Inferior parietal cortex (tissue), 1 donor: Measurements from ENCODE around the gene ADAMTS10.
"Not testable (repeated sequence)": the region's sequence is repeated elsewhere in the genome, so short reads cannot be mapped to it uniquely, and the experiment has no call there.

ENCODE experiments used
- DNase-seq: peaks from one replicate; pipeline ENCODE4 v3.0.0-alpha.2; 2016; ENCODE audit errors: extremely low spot score

The ADAMTS10 gene

GRCh38 chr19:8561075-8561764 lies 49.3 kb downstream of the ADAMTS10 start:
- no peak for DNase-seq

- DNase-seq: no peak
Measured at GRCh38 chr19:8558325-8558724, 52.2 kb downstream of the ADAMTS10 start.

DNA sequence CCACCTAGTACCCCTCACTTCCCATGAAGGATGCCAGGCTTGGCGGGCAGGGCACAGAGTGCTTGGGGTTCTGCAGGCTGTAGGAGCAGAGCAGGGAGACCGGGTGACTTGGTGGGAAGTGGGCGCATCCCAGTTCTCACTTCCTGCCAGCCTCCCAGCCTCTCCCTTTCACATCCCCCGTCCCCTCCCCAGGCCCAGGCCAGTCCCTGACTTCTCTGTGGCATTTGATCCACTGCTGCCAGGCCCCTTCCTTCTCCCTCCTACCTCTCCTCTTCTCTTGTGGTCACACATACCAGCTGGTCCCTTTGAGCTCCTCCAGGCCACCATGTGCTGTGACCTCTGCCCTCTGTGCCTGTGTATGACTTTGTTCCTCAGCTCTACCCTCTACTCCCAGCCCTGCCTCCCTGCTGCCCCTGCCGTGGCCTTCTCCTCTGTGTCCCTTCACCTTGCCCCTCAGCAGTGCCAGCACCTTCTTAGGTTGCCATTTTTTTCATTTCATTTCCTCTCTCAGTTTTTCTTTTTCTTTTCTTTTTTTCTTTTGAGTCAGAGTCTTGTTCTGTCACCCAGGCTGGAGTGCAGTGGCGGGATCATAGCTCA lies 52.8 kb downstream of the ADAMTS10 start:
- no peak for DNase-seq

GRCh38 chr19:8553729-8554128 lies 56.8 kb downstream of the ADAMTS10 start:
- DNase-seq: not testable (repeated sequence)

DNA sequence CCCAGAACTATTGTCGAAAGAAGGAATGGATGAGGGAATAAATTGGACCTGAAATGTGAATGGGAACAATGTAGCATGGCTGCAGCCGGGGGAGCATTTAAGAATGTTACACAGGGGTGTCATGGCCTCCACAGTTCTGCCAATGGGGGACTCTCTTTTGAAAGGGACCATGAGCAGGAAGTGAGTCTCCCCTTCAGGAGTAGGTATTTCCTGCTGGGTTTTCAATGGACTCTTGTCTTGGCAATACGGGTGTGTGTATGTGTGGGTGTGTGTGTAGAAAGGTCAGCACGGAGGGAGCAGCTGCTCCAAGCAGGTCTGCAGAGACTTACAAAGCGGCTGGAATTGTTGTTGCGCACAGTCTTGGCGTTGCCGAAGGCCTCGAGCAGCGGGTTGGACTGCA lies 57.7 kb downstream of the ADAMTS10 start:
- no peak for DNase-seq

DNA sequence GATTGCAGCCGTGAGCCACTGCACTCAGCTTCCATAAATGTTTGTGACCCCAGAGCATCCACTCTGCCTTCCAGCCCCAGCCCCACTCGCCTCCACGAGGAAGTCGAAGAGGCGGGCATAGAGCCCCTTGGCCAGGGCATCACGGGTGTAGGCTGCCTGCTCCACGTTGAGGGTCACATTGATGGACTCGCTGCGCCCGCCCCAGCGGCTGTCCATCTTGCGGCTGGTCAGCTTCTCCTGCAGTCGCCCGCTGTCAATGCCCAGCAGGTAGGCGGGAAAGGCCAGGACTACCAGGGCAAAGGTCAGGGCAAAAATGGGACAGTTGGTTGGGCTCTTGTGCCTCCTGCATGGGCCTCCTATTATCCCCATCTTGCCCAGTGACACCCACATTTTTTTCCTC lies 60.4 kb downstream of the ADAMTS10 start:
- DNase-seq: no peak

- no peak for DNase-seq
Measured at GRCh38 chr19:8545743-8546142, 64.8 kb downstream of the ADAMTS10 start.

DNA sequence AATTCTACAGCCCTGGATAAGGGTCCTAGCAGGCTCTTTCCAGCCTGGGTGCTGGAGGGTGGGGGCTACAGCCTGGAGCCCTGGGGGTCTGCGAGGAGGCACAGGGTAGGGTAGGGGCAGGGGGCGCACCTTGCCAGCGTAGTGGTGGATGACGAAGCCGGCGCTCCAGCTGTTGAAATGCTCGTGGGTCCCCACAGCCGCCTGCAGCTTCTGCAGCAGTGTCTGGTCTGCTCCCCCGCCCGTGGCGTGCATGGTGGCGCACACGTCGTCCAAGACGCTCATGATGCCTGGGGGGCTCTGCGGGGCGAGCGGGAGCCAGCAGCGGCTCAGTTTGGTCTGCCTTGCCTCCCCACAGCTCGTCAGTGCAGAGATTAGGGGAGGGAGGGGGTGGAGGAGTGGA lies 66.3 kb downstream of the ADAMTS10 start:
- no peak for DNase-seq

DNA sequence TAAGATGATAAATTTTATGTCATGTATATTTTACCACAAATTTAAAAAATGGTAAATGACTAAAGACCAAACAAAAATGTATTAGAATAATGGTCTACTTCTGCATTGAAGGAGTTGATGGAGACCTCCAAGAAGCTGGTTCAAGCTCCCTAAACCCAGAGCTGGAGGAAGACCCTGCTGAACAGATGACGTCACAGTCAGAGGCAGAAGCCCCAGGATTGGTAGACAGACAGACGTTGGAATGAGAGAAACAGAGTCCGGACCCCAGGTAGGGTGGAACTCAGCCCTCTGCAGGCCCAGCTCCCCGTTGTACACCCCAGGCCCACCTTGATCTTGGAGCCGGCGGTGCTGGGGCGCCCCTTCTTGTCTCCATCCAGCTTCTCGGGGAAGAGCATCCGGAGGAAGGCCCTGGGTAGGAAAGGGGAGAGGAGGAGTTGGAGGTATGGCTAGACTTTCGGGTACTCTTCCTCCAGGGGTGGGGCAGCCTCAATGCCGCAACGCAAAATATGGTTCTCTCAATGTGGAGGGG lies 70.8 kb downstream of the ADAMTS10 start:
- DNase-seq: no peak

DNA sequence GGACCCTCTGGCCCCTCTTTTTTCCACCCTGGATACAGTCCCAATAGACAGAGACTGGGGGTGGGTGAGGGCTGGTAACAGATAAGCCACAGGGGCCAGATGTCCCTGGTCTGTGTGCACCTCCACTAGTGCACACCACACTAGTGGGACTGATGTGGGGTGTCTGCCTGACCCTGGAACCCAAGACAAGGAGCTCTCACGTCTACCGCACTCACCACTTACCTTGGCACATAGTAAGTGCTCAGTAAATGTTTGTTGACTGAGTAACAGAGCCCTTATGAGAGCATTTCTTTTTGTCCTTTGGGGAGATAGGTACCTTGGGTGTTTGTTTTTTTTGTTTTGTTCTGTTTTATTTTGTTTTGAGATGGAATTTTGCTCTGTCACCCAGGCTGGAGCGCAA lies 73.4 kb downstream of the ADAMTS10 start:
- no peak for DNase-seq

- DNase-seq: no peak
Measured at GRCh38 chr19:8536282-8536681, 74.2 kb downstream of the ADAMTS10 start.

DNA sequence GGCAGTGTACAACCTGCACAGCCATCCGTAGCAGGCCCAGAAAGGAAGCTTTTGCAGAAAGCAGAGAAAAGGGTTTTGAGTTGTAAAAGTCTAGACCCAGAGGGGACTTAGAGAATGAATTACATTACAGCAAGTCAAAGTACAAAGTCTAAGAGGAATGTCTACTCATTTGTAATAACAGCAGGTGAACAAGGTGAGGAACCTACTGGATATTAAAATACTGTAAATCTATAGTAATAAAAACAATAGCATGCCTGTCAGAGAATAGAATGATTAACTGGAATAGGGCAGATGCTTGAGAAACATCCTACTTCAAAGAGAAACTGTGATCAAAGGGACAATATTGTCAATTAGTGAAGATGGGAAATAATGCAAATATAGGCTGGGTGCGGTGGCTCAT lies 78.3 kb downstream of the ADAMTS10 start:
- no peak for DNase-seq

DNA sequence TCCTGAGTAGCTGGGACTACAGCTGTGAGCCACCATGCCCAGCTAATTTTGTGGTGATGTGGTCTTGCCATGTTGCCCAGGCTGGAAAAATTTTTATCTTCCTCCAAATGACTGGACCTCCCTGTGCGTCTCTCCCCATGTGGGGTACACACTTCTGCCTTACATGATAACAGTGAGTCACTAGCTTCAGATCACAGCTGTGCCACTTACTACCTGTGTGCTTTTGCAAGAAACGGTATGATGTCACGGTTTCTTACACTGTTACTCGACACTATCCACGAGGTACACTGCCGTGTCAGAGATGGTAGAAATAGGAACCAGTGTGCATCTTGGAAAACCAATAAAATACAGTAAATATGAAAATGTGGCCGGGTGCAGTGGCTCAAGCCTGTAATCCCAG lies 79.0 kb downstream of the ADAMTS10 start:
- no peak for DNase-seq
